HEK293 (cell line): ENCODE data around the gene RNU1-2.

ENCODE experiments used
- CTCF ChIA-PET: fragments of 350-600 bp; formaldehyde crosslinking; extraction: SDS; loops from one replicate; lab custom pipeline; 2021; ENCODE audit warnings: antibody characterized with exemption; lab: Yijun Ruan, JAX
- POLR2A ChIA-PET: fragments of 300-600 bp; formaldehyde crosslinking; extraction: SDS; loops from one replicate; lab custom pipeline; 2020; ENCODE audit warnings: antibody characterized with exemption, inconsistent platforms; lab: Yijun Ruan, JAX
- H3K27ac ChIP-seq: fragments of 200-500 bp; sonication (Bioruptor generic); 2 replicates; pipeline ENCODE4 v1.5.1; 2014; ENCODE audit warnings: low read depth, low read length, control low read depth, inconsistent platforms; ENCODE audit errors: extremely low read depth
- H3K36me3 ChIP-seq, 2 experiments: fragments of 200-500 bp in 1 of 2; sonication (Bioruptor generic) in 1 of 2; 1 replicate in 1 of 2; 2 replicates in 1 of 2; pipeline ENCODE4 v1.5.1; 2014 to 2017; ENCODE audit warnings: inconsistent platforms in 2 of 2, low read length in 2 of 2; ENCODE audit not compliant: control insufficient read depth in 2 of 2, insufficient read depth in 1 of 2
- H3K4me1 ChIP-seq: fragments of 200-500 bp; sonication (Bioruptor generic); 2 replicates; pipeline ENCODE4 v1.5.1; 2014; ENCODE audit warnings: mild to moderate bottlenecking, low read length, inconsistent platforms; ENCODE audit not compliant: control insufficient read depth, insufficient read depth
- H3K4me3 ChIP-seq: 2 replicates; pipeline ENCODE4 v1.5.1; 2011; ENCODE audit warnings: low read depth, mild to moderate bottlenecking, control low read depth, low read length, moderate library complexity
- H3K9me3 ChIP-seq: fragments of 200-500 bp; sonication (Bioruptor generic); 2 replicates; pipeline ENCODE4 v1.5.1; 2014; ENCODE audit warnings: low read depth, low read length, inconsistent platforms; ENCODE audit not compliant: control insufficient read depth, insufficient read depth
- EGR2 ChIP-seq: fragments of 450-650 bp; formaldehyde crosslinking; IDR thresholded peaks from 2 replicates; pipeline ENCODE4 v1.5.1; 2016; ENCODE audit warnings: low read depth, missing biosample characterization, missing genetic modification characterization
- HOXC10 ChIP-seq: sonication (generic); formaldehyde crosslinking; IDR thresholded peaks from 2 replicates; pipeline ENCODE4 v1.8.1; 2023; ENCODE audit warnings: mild to moderate bottlenecking, missing genetic modification reagents
- KLF16 ChIP-seq: fragments of 450-650 bp; formaldehyde crosslinking; IDR thresholded peaks from 2 replicates; pipeline ENCODE4 v1.5.1; 2017; ENCODE audit warnings: missing biosample characterization, missing genetic modification characterization
- KLF7 ChIP-seq: fragments of 450-650 bp; formaldehyde crosslinking; IDR thresholded peaks from 2 replicates; pipeline ENCODE4 v1.5.1; 2016; ENCODE audit warnings: missing biosample characterization, missing genetic modification characterization, borderline replicate concordance
- KLF9 ChIP-seq: fragments of 450-650 bp; formaldehyde crosslinking; IDR thresholded peaks from 2 replicates; pipeline ENCODE4 v1.5.1; 2016; ENCODE audit warnings: missing biosample characterization, missing genetic modification characterization, low read depth
- SCRT2 ChIP-seq: fragments of 450-650 bp; formaldehyde crosslinking; IDR thresholded peaks from 2 replicates; pipeline ENCODE4 v1.5.1; 2016; ENCODE audit warnings: missing biosample characterization, missing genetic modification characterization
- ZBTB17 ChIP-seq: fragments of 450-650 bp; formaldehyde crosslinking; IDR thresholded peaks from 2 replicates; pipeline ENCODE4 v1.5.1; 2016; ENCODE audit warnings: missing biosample characterization, missing genetic modification characterization
- ZNF341 ChIP-seq: fragments of 450-650 bp; formaldehyde crosslinking; IDR thresholded peaks from 2 replicates; pipeline ENCODE4; 2016; ENCODE audit warnings: low read depth, missing biosample characterization, missing genetic modification characterization
- ZNF366 ChIP-seq: fragments of 450-650 bp; formaldehyde crosslinking; conservative IDR thresholded peaks from 2 replicates; pipeline ENCODE4 v1.5.1; 2016; ENCODE audit warnings: missing biosample characterization, missing genetic modification characterization
- ZNF391 ChIP-seq: fragments of 450-650 bp; formaldehyde crosslinking; IDR thresholded peaks from 2 replicates; pipeline ENCODE4 v1.5.1; 2016; ENCODE audit warnings: low read depth, missing biosample characterization, missing genetic modification characterization, borderline replicate concordance
- ZNF544 ChIP-seq: fragments of 450-650 bp; formaldehyde crosslinking; IDR thresholded peaks from 2 replicates; pipeline ENCODE4 v1.5.0; 2017; ENCODE audit warnings: missing biosample characterization, missing genetic modification characterization
- ZNF677 ChIP-seq: fragments of 450-650 bp; IDR thresholded peaks from 2 replicates; pipeline ENCODE4 v1.5.0; 2018; ENCODE audit warnings: missing biosample characterization, mild to moderate bottlenecking, missing genetic modification characterization, moderate library complexity
- ZNF76 ChIP-seq: fragments of 450-650 bp; formaldehyde crosslinking; IDR thresholded peaks from 2 replicates; pipeline ENCODE4; 2016; ENCODE audit warnings: low read depth, missing biosample characterization, missing genetic modification characterization, borderline replicate concordance
- TF ChIP-seq, protein P1 (sequence below): fragments of 450-650 bp; formaldehyde crosslinking; IDR thresholded peaks from 2 replicates; pipeline ENCODE4 v1.5.1; 2016; ENCODE audit warnings: missing biosample characterization, missing genetic modification characterization
- TF ChIP-seq, protein P2 (sequence below): fragments of 450-650 bp; formaldehyde crosslinking; IDR thresholded peaks from 2 replicates; pipeline ENCODE4 v1.5.1; 2016; ENCODE audit warnings: missing biosample characterization, missing genetic modification characterization
- TF ChIP-seq, protein P3 (sequence below): fragments of 450-650 bp; formaldehyde crosslinking; IDR thresholded peaks from 2 replicates; pipeline ENCODE4 v1.5.1; 2016; ENCODE audit warnings: missing biosample characterization, missing genetic modification characterization
- TF ChIP-seq, protein P4 (sequence below): fragments of 450-650 bp; formaldehyde crosslinking; conservative IDR thresholded peaks from 2 replicates; pipeline ENCODE4 v1.5.1; 2016; ENCODE audit warnings: low read depth, missing biosample characterization, missing genetic modification characterization
- TF ChIP-seq, protein P5 (sequence below): fragments of 450-650 bp; formaldehyde crosslinking; IDR thresholded peaks from 2 replicates; pipeline ENCODE4 v1.5.1; 2016; ENCODE audit warnings: missing biosample characterization, missing genetic modification characterization

Gene RNU1-2

DNA sequence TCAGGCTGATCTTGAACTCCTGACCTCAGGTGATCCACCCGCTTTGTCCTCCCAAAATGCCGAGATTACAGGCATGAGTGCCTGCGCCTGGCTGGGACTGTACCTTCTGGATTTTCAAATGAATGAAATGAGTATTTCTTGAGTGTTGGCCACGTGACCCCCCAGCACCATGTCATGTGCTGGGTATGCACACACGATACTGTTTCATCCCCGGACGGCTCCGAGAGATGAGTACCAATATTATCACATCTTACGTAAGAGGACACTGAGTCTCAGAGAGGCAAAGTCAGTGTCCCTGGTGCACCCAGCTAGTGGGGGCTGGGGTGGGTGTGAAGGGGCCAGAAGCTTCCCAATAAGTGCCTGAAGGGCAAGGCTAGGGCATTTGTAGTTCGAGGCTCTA is 25.2 kb downstream of the RNU1-2 start (continued):
- TF ChIP-seq, protein P1, sequence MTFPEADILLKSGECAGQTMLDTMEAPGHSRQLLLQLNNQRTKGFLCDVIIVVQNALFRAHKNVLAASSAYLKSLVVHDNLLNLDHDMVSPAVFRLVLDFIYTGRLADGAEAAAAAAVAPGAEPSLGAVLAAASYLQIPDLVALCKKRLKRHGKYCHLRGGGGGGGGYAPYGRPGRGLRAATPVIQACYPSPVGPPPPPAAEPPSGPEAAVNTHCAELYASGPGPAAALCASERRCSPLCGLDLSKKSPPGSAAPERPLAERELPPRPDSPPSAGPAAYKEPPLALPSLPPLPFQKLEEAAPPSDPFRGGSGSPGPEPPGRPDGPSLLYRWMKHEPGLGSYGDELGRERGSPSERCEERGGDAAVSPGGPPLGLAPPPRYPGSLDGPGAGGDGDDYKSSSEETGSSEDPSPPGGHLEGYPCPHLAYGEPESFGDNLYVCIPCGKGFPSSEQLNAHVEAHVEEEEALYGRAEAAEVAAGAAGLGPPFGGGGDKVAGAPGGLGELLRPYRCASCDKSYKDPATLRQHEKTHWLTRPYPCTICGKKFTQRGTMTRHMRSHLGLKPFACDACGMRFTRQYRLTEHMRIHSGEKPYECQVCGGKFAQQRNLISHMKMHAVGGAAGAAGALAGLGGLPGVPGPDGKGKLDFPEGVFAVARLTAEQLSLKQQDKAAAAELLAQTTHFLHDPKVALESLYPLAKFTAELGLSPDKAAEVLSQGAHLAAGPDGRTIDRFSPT, result no peak

DNA sequence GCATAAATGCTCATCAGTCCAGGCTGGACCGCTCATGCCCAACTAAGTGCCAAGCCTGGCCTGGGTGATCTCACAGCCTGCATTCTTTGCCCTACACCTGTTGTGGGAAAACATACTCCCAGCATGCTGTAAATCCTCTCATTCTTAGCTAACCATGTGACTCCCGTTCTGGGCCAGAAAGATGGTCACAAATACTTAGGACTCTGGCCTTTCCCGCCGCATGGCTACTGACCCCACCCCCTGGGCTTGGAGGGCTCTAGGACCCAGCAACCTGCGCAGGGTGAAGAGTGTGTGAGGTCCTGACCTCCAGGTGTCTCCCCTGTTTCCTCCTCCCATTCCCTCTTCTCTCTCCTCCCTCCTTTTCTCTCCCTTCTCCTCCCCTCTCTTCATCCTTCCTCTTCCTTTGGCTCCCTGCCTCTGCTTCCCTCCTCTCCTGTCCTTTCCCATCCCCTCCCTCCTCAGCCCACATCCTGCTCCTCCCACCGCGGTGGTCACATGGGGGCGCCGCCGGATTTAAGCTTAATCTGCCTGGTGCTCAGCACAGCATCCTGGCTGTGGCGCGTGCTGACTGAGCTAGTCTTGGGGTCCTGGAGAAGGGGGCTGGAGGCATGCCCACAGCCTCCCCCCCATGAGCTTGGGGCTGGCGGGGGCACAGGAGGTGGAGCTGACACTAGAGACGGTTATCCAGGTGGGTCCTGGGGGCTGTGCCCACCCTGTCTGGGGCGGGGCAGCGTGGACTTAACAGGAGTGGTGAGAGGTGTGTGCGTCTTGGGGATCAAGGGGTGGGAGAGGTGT is 25.8 kb downstream of the RNU1-2 start, which contains the start of gene CROCC:
CROCC (plus strand) TSS at position 541 of the 795 bp plus-strand sequence; CDS start at position 629, 88 bp downstream.
- Histone ChIP-seq H3K36me3 (no peaks in the 10 kb centered on the region), H3K4me1 (peaks cover 4% of the 10 kb centered on the region; the same call in 1 of the 2 replicates), H3K27ac (no peak within 1 kb of the TSS), H3K4me3 (no peak within 1 kb of the TSS), H3K9me3 (no peaks in the 10 kb centered on the region)
- ChIA-PET POLR2A (interaction anchor here (2.1 kb wide), 1 partner anchor 17 kb away, joined by 8 read pairs; no protein-coding TSS in a partner anchor), CTCF (interaction anchor here (0.7 kb wide), 2 partner anchors 22 to 350 kb away, joined by 4 to 7 read pairs; no protein-coding TSS in a partner anchor)
- peak; percentile 32; the same call in 1 of the 2 replicates for TF ChIP-seq KLF16 (tag by site-specific recombination)
- TF ChIP-seq HOXC10 (CRISPR knock-in tag), result no peak
- peak; percentile 92 for TF ChIP-seq SCRT2 (tag by site-specific recombination)
- TF ChIP-seq ZNF341, result peak; percentile 83
- TF ChIP-seq KLF7 (tag by site-specific recombination), result no peak
- TF ChIP-seq ZBTB17 (tag by site-specific recombination), result peak; percentile 39; the same call in 1 of the 2 replicates
- TF ChIP-seq ZNF677 (tag by site-specific recombination), result no peak
- TF ChIP-seq, protein P2, sequence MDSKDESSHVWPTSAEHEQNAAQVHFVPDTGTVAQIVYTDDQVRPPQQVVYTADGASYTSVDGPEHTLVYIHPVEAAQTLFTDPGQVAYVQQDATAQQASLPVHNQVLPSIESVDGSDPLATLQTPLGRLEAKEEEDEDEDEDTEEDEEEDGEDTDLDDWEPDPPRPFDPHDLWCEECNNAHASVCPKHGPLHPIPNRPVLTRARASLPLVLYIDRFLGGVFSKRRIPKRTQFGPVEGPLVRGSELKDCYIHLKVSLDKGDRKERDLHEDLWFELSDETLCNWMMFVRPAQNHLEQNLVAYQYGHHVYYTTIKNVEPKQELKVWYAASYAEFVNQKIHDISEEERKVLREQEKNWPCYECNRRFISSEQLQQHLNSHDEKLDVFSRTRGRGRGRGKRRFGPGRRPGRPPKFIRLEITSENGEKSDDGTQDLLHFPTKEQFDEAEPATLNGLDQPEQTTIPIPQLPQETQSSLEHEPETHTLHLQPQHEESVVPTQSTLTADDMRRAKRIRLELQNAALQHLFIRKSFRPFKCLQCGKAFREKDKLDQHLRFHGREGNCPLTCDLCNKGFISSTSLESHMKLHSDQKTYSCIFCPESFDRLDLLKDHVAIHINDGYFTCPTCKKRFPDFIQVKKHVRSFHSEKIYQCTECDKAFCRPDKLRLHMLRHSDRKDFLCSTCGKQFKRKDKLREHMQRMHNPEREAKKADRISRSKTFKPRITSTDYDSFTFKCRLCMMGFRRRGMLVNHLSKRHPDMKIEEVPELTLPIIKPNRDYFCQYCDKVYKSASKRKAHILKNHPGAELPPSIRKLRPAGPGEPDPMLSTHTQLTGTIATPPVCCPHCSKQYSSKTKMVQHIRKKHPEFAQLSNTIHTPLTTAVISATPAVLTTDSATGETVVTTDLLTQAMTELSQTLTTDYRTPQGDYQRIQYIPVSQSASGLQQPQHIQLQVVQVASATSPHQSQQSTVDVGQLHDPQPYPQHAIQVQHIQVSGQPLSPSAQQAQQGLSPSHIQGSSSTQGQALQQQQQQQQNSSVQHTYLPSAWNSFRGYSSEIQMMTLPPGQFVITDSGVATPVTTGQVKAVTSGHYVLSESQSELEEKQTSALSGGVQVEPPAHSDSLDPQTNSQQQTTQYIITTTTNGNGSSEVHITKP (tag by site-specific recombination), result peak; percentile 68; the same call in 1 of the 2 replicates
- TF ChIP-seq ZNF391, result no peak
- TF ChIP-seq, protein P3, sequence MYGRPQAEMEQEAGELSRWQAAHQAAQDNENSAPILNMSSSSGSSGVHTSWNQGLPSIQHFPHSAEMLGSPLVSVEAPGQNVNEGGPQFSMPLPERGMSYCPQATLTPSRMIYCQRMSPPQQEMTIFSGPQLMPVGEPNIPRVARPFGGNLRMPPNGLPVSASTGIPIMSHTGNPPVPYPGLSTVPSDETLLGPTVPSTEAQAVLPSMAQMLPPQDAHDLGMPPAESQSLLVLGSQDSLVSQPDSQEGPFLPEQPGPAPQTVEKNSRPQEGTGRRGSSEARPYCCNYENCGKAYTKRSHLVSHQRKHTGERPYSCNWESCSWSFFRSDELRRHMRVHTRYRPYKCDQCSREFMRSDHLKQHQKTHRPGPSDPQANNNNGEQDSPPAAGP (tag by site-specific recombination), result 0 out of 2 replicates have a peak, but pooled peaks have one; percentile 13
- peak; percentile 87 for TF ChIP-seq EGR2
- TF ChIP-seq ZNF366 (tag by site-specific recombination), result peak; percentile 81
- TF ChIP-seq, protein P4, sequence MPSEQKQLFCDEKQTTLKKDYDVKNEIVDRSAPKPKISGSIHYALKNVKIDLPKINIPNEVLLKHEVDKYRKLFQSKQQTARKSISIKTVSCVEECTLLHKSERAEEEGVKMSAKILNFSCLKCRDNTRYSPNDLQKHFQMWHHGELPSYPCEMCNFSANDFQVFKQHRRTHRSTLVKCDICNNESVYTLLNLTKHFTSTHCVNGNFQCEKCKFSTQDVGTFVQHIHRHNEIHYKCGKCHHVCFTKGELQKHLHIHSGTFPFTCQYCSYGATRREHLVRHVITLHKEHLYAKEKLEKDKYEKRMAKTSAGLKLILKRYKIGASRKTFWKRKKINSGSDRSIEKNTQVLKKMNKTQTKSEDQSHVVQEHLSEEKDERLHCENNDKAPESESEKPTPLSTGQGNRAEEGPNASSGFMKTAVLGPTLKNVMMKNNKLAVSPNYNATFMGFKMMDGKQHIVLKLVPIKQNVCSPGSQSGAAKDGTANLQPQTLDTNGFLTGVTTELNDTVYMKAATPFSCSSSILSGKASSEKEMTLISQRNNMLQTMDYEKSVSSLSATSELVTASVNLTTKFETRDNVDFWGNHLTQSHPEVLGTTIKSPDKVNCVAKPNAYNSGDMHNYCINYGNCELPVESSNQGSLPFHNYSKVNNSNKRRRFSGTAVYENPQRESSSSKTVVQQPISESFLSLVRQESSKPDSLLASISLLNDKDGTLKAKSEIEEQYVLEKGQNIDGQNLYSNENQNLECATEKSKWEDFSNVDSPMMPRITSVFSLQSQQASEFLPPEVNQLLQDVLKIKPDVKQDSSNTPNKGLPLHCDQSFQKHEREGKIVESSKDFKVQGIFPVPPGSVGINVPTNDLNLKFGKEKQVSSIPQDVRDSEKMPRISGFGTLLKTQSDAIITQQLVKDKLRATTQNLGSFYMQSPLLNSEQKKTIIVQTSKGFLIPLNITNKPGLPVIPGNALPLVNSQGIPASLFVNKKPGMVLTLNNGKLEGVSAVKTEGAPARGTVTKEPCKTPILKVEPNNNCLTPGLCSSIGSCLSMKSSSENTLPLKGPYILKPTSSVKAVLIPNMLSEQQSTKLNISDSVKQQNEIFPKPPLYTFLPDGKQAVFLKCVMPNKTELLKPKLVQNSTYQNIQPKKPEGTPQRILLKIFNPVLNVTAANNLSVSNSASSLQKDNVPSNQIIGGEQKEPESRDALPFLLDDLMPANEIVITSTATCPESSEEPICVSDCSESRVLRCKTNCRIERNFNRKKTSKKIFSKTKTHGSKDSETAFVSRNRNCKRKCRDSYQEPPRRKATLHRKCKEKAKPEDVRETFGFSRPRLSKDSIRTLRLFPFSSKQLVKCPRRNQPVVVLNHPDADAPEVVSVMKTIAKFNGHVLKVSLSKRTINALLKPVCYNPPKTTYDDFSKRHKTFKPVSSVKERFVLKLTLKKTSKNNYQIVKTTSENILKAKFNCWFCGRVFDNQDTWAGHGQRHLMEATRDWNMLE (tag by site-specific recombination), result no peak
- peak; percentile 36; the same call in 1 of the 2 replicates for TF ChIP-seq KLF9 (tag by site-specific recombination)
- TF ChIP-seq ZNF544 (tag by site-specific recombination), result no peak
- peak; percentile 12; the same call in 1 of the 2 replicates for TF ChIP-seq ZNF76 (tag by site-specific recombination)
- TF ChIP-seq, protein P5, sequence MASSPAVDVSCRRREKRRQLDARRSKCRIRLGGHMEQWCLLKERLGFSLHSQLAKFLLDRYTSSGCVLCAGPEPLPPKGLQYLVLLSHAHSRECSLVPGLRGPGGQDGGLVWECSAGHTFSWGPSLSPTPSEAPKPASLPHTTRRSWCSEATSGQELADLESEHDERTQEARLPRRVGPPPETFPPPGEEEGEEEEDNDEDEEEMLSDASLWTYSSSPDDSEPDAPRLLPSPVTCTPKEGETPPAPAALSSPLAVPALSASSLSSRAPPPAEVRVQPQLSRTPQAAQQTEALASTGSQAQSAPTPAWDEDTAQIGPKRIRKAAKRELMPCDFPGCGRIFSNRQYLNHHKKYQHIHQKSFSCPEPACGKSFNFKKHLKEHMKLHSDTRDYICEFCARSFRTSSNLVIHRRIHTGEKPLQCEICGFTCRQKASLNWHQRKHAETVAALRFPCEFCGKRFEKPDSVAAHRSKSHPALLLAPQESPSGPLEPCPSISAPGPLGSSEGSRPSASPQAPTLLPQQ, result no peak
